ENCODE measurements around the gene AMFR.

DNA sequence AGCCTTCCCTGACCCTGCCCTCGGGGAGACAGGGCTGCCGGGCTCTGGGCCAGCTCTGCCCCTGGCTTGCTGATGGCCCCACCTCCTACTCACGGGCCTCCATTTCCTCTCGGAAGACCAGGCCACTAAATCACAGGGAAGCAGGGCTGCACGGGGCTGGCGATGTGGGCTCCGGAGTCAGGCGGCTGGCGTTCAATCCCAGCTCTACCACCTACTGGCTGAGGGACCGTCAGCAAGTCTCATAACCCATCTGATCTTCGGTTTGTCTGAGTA, 113.4 kb downstream of the AMFR start:
- no peak for TF ChIP-seq CTCF (conservative IDR thresholded peaks at IDR 0.05; ENCODE audit: low read depth, low read length)
- TF ChIP-seq EZH2 (IDR thresholded peaks at IDR 0.05; ENCODE audit: borderline replicate concordance, low read depth, low read length, poor library complexity, severe bottlenecking) = no peak
